C4-2B (cell line): Measurements from ENCODE around the gene CSNK2A2.

ENCODE experiments used
- H3K27ac ChIP-seq: fragments of 450-650 bp; 2 replicates; pipeline ENCODE4 v1.5.1; 2017
- CTCF ChIP-seq: fragments of 450-650 bp; conservative IDR thresholded peaks from 2 replicates; pipeline ENCODE4 v1.5.1; 2017; ENCODE audit warnings: mild to moderate bottlenecking
- ZFX ChIP-seq: fragments of 450-650 bp; IDR thresholded peaks from 2 replicates; pipeline ENCODE4 v1.6.1; 2017

Gene CSNK2A2

GRCh38 chr16:58187092-58187491, 10.8 kb downstream of the CSNK2A2 start:
- TF ChIP-seq CTCF (no peak), ZFX (no peak)
- H3K27ac ChIP-seq = no peak overlapping the region

GRCh38 chr16:58186176-58186944, 11.5 kb downstream of the CSNK2A2 start:
- TF ChIP-seq CTCF = no peak
- TF ChIP-seq ZFX = no peak

GRCh38 chr16:58177353-58177710, 20.6 kb downstream of the CSNK2A2 start:
- no peak for TF ChIP-seq ZFX
- no peak for TF ChIP-seq CTCF
- no peak overlapping the region for H3K27ac ChIP-seq

More at GRCh38 chr16:58186176-58186944, 11.5 kb downstream of the CSNK2A2 start:
- no peak overlapping the region for H3K27ac ChIP-seq

GRCh38 chr16:58176608-58177352, 21.1 kb downstream of the CSNK2A2 start:
- TF ChIP-seq CTCF (no peak), ZFX (no peak)
- H3K27ac ChIP-seq = no peak overlapping the region

- TF ChIP-seq ZFX = no peak
- no peak for TF ChIP-seq CTCF
- no peak overlapping the region for H3K27ac ChIP-seq
Observed at GRCh38 chr16:58170223-58170622, 27.7 kb downstream of the CSNK2A2 start.

- no peak for TF ChIP-seq ZFX
- TF ChIP-seq CTCF = no peak
- H3K27ac ChIP-seq = no peak overlapping the region
Observed at GRCh38 chr16:58160855-58161254, 37.1 kb downstream of the CSNK2A2 start.

- H3K27ac ChIP-seq = no peak overlapping the region
- TF ChIP-seq CTCF (no peak), ZFX (no peak)
Observed at GRCh38 chr16:58158725-58159124, 39.2 kb downstream of the CSNK2A2 start.
